NK-92 (cell line): ENCODE measurements around the gene ABCB8.

Experiments used
- DNase-seq: peaks from one replicate; lab custom pipeline; 2025; ENCODE audit not compliant: unreplicated experiment; lab: John Stamatoyannopoulos, UW

Gene ABCB8

GRCh38 chr7:151085329-151085690 lies 57.1 kb downstream of the ABCB8 start:
- DNase-seq, result no peak

DNA sequence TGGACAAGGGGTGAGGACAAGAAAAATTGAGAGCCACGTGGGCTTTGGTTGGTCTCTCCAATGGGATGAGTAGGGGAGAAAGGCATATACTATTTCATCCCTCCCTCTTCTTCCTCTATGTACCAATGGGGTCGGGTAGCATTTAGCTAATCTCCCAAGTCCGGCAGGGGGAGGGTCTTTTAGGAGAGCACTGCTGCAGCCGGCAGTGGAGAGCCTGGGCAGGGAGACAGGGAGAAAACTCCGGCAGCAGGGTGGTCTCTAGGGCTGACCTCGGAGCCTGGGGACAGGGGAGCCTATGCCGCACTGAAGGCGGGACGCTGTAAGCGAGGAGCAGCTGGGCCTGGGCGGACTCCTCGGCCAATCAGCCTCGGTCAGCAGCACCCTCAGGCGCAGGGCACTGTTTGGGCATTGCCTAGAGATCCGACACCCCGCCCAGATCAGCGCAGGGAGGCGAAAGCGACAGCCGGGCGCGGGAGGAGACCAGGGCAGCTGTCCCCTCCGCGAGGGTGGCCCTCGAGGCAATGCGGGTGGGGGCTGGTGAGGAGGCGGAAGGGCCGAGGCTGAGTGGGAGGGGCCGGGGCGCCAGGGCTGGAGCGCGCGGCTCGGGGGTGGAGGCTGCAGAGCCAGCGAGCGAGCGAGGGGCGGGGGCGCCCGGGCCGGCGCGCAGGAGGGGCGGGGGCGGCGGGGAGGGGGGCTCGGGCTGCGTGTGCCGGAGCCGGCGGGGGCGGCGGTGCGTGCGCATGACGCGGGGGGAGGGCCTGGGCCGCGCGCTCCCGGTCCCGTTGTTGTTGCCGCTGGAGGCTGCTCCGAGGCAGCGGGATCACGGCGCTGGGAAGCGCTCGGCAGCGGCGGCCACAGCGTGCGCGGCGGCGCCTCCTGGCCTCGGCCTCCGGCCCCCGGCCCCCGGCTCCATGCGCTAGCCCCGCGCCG lies 57.7 kb downstream of the ABCB8 start, which contains the start of gene AGAP3:
Gene AGAP3, plus strand, starts transcription at position 785 of the 930 bp plus-strand sequence. CDS start 267 bp downstream, outside the sequence.
- no peak for DNase-seq

- no peak for DNase-seq
Measured at GRCh38 chr7:151086802-151087244, 58.6 kb downstream of the ABCB8 start.

DNA sequence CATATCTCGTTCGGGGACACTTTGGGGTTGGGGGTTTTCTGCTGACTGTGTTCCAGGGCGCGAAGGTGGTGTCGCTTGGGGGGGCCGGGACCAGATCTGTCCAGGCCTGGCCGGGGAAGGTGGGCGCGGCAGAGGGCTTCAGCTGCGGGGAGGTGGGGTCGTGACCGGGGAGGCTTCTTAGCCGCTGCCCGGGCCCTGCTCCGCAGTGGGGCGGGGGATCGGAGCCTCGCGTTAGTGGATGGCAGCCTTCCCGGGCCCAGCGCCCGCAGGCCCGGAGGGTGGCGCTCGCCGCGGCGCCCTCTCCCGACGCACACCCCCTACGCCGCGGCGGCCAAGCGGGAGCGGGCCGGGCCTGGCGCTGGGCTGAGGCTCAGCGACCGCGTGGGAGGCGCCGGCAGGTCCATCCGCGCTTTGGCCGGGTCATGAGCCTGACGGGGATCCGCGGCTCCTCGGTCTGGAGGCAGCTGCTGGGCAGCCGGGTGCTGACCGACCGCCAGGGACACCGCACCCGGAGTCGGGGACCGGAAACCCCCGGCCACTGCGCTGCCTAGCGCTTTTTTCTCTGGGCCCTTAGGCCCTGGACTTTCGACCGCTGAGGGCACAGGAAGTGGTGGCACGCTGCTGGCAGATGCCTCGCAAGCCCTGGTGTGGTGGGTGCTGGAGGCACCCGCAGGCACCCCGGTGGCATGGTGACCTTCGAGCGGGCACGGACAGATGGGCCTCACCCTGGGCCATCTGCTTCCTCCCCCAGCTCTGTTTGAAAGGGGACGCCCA lies 59.2 kb downstream of the ABCB8 start:
- no peak for DNase-seq

GRCh38 chr7:151088019-151088855 lies 60.0 kb downstream of the ABCB8 start:
- DNase-seq, result no peak

GRCh38 chr7:151088856-151089699 lies 60.8 kb downstream of the ABCB8 start:
- DNase-seq, result no peak

DNA sequence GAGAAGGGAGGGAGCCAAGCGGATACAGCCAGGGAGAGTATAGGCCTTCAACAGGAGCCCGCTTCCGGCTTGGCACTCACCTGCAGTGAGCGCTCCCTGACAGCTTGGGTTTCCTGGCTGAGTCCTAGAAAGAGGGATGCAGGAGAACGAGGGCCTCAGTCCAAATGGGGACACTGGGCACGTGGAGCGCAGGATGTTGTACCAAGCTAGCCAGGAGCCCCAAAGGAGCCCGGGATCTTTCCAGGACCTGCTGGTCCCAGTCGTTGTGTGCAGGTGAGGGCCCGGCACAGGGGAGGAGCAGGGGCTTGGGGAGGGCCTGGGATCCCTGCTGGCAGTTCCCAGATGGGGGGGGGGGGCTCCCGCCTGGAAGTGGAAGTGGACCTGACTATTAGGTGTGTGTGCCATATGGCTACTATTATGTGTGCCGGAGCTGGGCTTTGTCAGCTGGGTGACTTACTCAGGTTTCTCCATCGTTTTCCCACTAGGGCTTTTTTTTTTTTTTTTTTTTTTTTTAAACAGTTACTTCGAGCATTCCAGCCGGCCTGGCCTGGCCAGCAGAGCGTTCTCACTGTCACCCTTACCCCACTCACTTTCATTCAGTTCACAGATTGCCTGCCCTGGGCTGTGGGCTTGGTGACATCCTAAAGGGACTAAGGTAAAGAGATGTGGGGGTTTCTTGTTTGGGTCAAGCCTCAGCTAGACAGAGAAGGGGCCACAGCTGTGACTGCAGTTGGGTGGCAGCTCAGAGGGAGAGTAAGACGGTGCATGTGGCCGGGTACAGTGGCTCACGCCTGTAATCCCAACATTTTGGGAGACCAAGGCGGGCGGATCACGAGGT lies 61.9 kb downstream of the ABCB8 start:
- no peak for DNase-seq

DNA sequence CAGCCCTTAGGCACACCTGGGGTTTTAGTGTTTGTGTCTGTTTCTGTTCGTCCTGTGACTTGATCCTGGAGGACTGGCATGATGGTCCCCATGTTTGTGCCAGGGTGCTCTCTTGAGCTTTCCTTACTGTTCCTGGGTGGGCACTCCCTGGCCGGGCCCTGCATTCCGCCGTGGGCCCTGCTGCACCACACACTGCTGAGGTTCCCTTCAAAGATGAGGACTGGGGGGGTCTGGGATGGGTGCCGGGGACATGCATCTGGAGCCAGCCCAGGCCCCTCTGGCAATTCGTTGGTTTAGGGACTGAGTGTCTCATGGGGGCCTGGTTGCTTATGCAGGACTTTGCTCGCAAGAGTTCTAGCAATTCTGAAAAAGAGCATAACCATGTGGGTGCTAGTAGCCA lies 62.8 kb downstream of the ABCB8 start:
- no peak for DNase-seq

- DNase-seq, result no peak
Measured at GRCh38 chr7:151091431-151091830, 63.2 kb downstream of the ABCB8 start.

DNA sequence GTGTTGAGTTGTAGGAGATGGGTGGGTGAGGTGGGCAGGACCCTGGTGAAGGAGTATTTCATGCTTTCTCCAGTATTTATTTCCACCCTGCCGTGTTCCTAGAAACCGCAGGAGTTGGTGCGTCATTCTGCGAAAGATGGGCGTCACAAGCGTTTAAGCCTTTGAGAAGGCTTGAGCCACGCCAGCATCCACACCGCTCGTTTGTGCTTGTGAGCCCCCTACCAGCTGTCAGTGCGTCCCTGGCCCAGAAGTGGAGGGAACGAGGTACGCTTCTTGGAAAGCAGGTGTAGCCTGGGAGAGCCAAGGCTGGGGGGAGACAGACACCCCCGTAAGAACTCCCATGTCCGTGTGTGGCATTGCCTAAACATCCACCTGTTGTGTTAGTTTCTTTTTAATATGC lies 63.7 kb downstream of the ABCB8 start:
- no peak for DNase-seq

- DNase-seq, result no peak
Measured at GRCh38 chr7:151093748-151094147, 65.5 kb downstream of the ABCB8 start.

GRCh38 chr7:151094675-151095074 lies 66.4 kb downstream of the ABCB8 start:
- no peak for DNase-seq

- DNase-seq, result no peak
Measured at GRCh38 chr7:151095123-151095797, 67.0 kb downstream of the ABCB8 start.

GRCh38 chr7:151095828-151096475 lies 67.7 kb downstream of the ABCB8 start:
- no peak for DNase-seq
